HTR-8/SVneo (cell line): ENCODE results near the gene USP33.
"Not testable (repeated sequence)": the region's sequence is repeated elsewhere in the genome, so short reads cannot be mapped to it uniquely, and the experiment has no call there.

Experiments used
- DNase-seq: peaks from one replicate; pipeline ENCODE4 v3.0.0; 2011; ENCODE audit warnings: low spot score, mixed read lengths; ENCODE audit not compliant: insufficient read length
- FAIRE-seq: peaks from 2 replicates; lab custom pipeline; 2011; peaks lifted over from hg19 to GRCh38; lab: Jason Lieb, UNC

The USP33 gene

GRCh38 chr1:77742011-77742555 is 17.6 kb downstream of the USP33 start:
- no peak for DNase-seq
- FAIRE-seq: no peak

- DNase-seq: no peak
- FAIRE-seq: no peak
Measured at GRCh38 chr1:77741316-77741715, 18.3 kb downstream of the USP33 start.

GRCh38 chr1:77739235-77739634 is 20.4 kb downstream of the USP33 start:
- FAIRE-seq (no peak), DNase-seq (no peak)

- FAIRE-seq: no peak
- no peak for DNase-seq
Measured at GRCh38 chr1:77732090-77732489, 27.6 kb downstream of the USP33 start.

- no peak for DNase-seq
- no peak for FAIRE-seq
Measured at GRCh38 chr1:77725706-77726105, 33.9 kb downstream of the USP33 start.

GRCh38 chr1:77718181-77718580 is 41.5 kb downstream of the USP33 start:
- no peak for DNase-seq
- FAIRE-seq: no peak

GRCh38 chr1:77716065-77716464 is 43.6 kb downstream of the USP33 start:
- FAIRE-seq (no peak), DNase-seq (no peak)

- no peak for DNase-seq
- no peak for FAIRE-seq
Measured at GRCh38 chr1:77709727-77710126, 49.9 kb downstream of the USP33 start.

GRCh38 chr1:77706321-77706720 is 53.3 kb downstream of the USP33 start:
- FAIRE-seq: no peak

GRCh38 chr1:77704736-77705135 is 54.9 kb downstream of the USP33 start:
- FAIRE-seq: no peak
- DNase-seq: no peak

More at GRCh38 chr1:77706321-77706720, 53.3 kb downstream of the USP33 start:
- DNase-seq: no peak

- FAIRE-seq: not testable (repeated sequence)
Measured at GRCh38 chr1:77699673-77700072, 60.0 kb downstream of the USP33 start.

GRCh38 chr1:77697441-77697840 is 62.2 kb downstream of the USP33 start:
- FAIRE-seq (no peak), DNase-seq (no peak)

More at GRCh38 chr1:77699673-77700072, 60.0 kb downstream of the USP33 start:
- DNase-seq: not testable (repeated sequence)

- DNase-seq (no peak), FAIRE-seq (no peak)
Measured at GRCh38 chr1:77688939-77689338, 70.7 kb downstream of the USP33 start.

- DNase-seq (no peak), FAIRE-seq (no peak)
Measured at GRCh38 chr1:77687519-77687906, 72.1 kb downstream of the USP33 start.

GRCh38 chr1:77686796-77687518 is 72.7 kb downstream of the USP33 start:
- no peak for DNase-seq
- FAIRE-seq: no peak

- DNase-seq: peak; percentile 73
- FAIRE-seq: peak; percentile 40
Measured at GRCh38 chr1:77683160-77684148, 76.2 kb downstream of the USP33 start.

GRCh38 chr1:77682460-77683159 is 77.0 kb downstream of the USP33 start, which contains the start of gene ZZZ3:
Gene ZZZ3, minus strand, starts transcription at chr1:77682658. Its CDS starts 49,304 bp downstream, at chr1:77633354.
- FAIRE-seq: peak; percentile 69
- DNase-seq: peak; percentile 76

- no peak for DNase-seq
- FAIRE-seq: no peak
Measured at GRCh38 chr1:77680173-77680572, 79.5 kb downstream of the USP33 start.

- FAIRE-seq (no peak), DNase-seq (no peak)
Measured at GRCh38 chr1:77678660-77679610, 80.7 kb downstream of the USP33 start.
